HEK293 (cell line): ENCODE results near the gene LTK.

ENCODE experiments used
- CTCF ChIA-PET: fragments of 350-600 bp; formaldehyde crosslinking; extraction: SDS; loops from one replicate; lab custom pipeline; 2021; ENCODE audit warnings: antibody characterized with exemption; lab: Yijun Ruan, JAX
- POLR2A ChIA-PET: fragments of 300-600 bp; formaldehyde crosslinking; extraction: SDS; loops from one replicate; lab custom pipeline; 2020; ENCODE audit warnings: antibody characterized with exemption, inconsistent platforms; lab: Yijun Ruan, JAX
- H3K27ac ChIP-seq: fragments of 200-500 bp; sonication (Bioruptor generic); 2 replicates; pipeline ENCODE4 v1.5.1; 2014; ENCODE audit warnings: low read depth, low read length, control low read depth, inconsistent platforms; ENCODE audit errors: extremely low read depth
- H3K36me3 ChIP-seq, 2 experiments: fragments of 200-500 bp in 1 of 2; sonication (Bioruptor generic) in 1 of 2; 1 replicate in 1 of 2; 2 replicates in 1 of 2; pipeline ENCODE4 v1.5.1; 2014 to 2017; ENCODE audit warnings: inconsistent platforms in 2 of 2, low read length in 2 of 2; ENCODE audit not compliant: control insufficient read depth in 2 of 2, insufficient read depth in 1 of 2
- H3K4me1 ChIP-seq: fragments of 200-500 bp; sonication (Bioruptor generic); 2 replicates; pipeline ENCODE4 v1.5.1; 2014; ENCODE audit warnings: mild to moderate bottlenecking, low read length, inconsistent platforms; ENCODE audit not compliant: control insufficient read depth, insufficient read depth
- H3K4me3 ChIP-seq: 2 replicates; pipeline ENCODE4 v1.5.1; 2011; ENCODE audit warnings: low read depth, mild to moderate bottlenecking, control low read depth, low read length, moderate library complexity
- H3K9me3 ChIP-seq: fragments of 200-500 bp; sonication (Bioruptor generic); 2 replicates; pipeline ENCODE4 v1.5.1; 2014; ENCODE audit warnings: low read depth, low read length, inconsistent platforms; ENCODE audit not compliant: control insufficient read depth, insufficient read depth
- GFI1B ChIP-seq: fragments of 450-650 bp; formaldehyde crosslinking; IDR thresholded peaks from 2 replicates; pipeline ENCODE4 v1.5.1; 2016; ENCODE audit warnings: missing biosample characterization, missing genetic modification characterization
- GLI2 ChIP-seq: fragments of 450-650 bp; formaldehyde crosslinking; IDR thresholded peaks from 2 replicates; pipeline ENCODE4; 2017; ENCODE audit warnings: missing biosample characterization, missing genetic modification characterization, low read depth, borderline replicate concordance
- GLIS1 ChIP-seq: fragments of 450-650 bp; formaldehyde crosslinking; IDR thresholded peaks from 2 replicates; pipeline ENCODE4 v1.5.1; 2016; ENCODE audit warnings: missing biosample characterization, missing genetic modification characterization
- MZF1 ChIP-seq: fragments of 450-650 bp; formaldehyde crosslinking; IDR thresholded peaks from 2 replicates; pipeline ENCODE4 v1.5.1; 2017; ENCODE audit warnings: missing biosample characterization, missing genetic modification characterization, borderline replicate concordance
- PRDM4 ChIP-seq: fragments of 450-650 bp; formaldehyde crosslinking; IDR thresholded peaks from 2 replicates; pipeline ENCODE4 v1.5.1; 2017; ENCODE audit warnings: missing biosample characterization, missing genetic modification characterization
- SALL2 ChIP-seq: fragments of 450-650 bp; formaldehyde crosslinking; IDR thresholded peaks from 2 replicates; pipeline ENCODE4 v1.5.0; 2017; ENCODE audit warnings: missing biosample characterization, mild to moderate bottlenecking, missing genetic modification characterization, borderline replicate concordance
- SCRT1 ChIP-seq: fragments of 450-650 bp; formaldehyde crosslinking; IDR thresholded peaks from 2 replicates; pipeline ENCODE4 v1.5.1; 2016; ENCODE audit warnings: missing biosample characterization, missing genetic modification characterization, borderline replicate concordance
- TRIM28 ChIP-seq: IDR thresholded peaks from 2 replicates; pipeline ENCODE4 v1.6.1; 2011; ENCODE audit warnings: low read length, control low read depth, borderline replicate concordance
- ZNF292 ChIP-seq: fragments of 450-650 bp; formaldehyde crosslinking; IDR thresholded peaks from 2 replicates; pipeline ENCODE4 v1.5.1; 2016; ENCODE audit warnings: low read depth, missing biosample characterization, missing genetic modification characterization, borderline replicate concordance
- ZNF404 ChIP-seq: fragments of 450-650 bp; formaldehyde crosslinking; IDR thresholded peaks from 2 replicates; pipeline ENCODE4 v1.5.1; 2017; ENCODE audit warnings: missing biosample characterization, missing genetic modification characterization
- ZNF433 ChIP-seq: fragments of 450-650 bp; formaldehyde crosslinking; IDR thresholded peaks from 2 replicates; pipeline ENCODE4 v1.5.1; 2016; ENCODE audit warnings: missing biosample characterization, missing genetic modification characterization, low read depth
- ZNF548 ChIP-seq: fragments of 450-650 bp; formaldehyde crosslinking; IDR thresholded peaks from 2 replicates; pipeline ENCODE4 v1.5.1; 2016; ENCODE audit warnings: missing biosample characterization, missing genetic modification characterization
- ZSCAN4 ChIP-seq: fragments of 450-650 bp; formaldehyde crosslinking; IDR thresholded peaks from 2 replicates; pipeline ENCODE4 v1.5.1; 2017; ENCODE audit warnings: missing biosample characterization, missing genetic modification characterization
- TF ChIP-seq, protein P1 (sequence below): fragments of 450-650 bp; formaldehyde crosslinking; conservative IDR thresholded peaks from 2 replicates; pipeline ENCODE4 v1.5.1; 2016; ENCODE audit warnings: low read depth, missing biosample characterization, missing genetic modification characterization
- TF ChIP-seq, protein P2 (sequence below): IDR thresholded peaks from 2 replicates; pipeline ENCODE4 v1.6.1; 2011; ENCODE audit warnings: mild to moderate bottlenecking, low read depth, low read length, borderline replicate concordance
- TF ChIP-seq, protein P3 (sequence below): fragments of 450-650 bp; formaldehyde crosslinking; IDR thresholded peaks from 2 replicates; pipeline ENCODE4 v1.5.1; 2016; ENCODE audit warnings: missing biosample characterization, missing genetic modification characterization
- TF ChIP-seq, protein P4 (sequence below): fragments of 450-650 bp; formaldehyde crosslinking; optimal IDR thresholded peaks from 2 replicates; pipeline ENCODE3; 2016; ENCODE audit warnings: missing biosample characterization, mild to moderate bottlenecking, missing genetic modification characterization

Gene LTK

GRCh38 chr15:41504751-41505492 lies 8.7 kb downstream of the LTK start:
- Histone ChIP-seq H3K9me3 (no peaks in the 10 kb centered on the region), H3K4me1 (no peaks in the 10 kb centered on the region), H3K36me3 (no peaks in the 10 kb centered on the region), H3K4me3 (no peak overlapping the region), H3K27ac (no peak overlapping the region)
- POLR2A ChIA-PET: no interaction called here
- TF ChIP-seq, protein P1, sequence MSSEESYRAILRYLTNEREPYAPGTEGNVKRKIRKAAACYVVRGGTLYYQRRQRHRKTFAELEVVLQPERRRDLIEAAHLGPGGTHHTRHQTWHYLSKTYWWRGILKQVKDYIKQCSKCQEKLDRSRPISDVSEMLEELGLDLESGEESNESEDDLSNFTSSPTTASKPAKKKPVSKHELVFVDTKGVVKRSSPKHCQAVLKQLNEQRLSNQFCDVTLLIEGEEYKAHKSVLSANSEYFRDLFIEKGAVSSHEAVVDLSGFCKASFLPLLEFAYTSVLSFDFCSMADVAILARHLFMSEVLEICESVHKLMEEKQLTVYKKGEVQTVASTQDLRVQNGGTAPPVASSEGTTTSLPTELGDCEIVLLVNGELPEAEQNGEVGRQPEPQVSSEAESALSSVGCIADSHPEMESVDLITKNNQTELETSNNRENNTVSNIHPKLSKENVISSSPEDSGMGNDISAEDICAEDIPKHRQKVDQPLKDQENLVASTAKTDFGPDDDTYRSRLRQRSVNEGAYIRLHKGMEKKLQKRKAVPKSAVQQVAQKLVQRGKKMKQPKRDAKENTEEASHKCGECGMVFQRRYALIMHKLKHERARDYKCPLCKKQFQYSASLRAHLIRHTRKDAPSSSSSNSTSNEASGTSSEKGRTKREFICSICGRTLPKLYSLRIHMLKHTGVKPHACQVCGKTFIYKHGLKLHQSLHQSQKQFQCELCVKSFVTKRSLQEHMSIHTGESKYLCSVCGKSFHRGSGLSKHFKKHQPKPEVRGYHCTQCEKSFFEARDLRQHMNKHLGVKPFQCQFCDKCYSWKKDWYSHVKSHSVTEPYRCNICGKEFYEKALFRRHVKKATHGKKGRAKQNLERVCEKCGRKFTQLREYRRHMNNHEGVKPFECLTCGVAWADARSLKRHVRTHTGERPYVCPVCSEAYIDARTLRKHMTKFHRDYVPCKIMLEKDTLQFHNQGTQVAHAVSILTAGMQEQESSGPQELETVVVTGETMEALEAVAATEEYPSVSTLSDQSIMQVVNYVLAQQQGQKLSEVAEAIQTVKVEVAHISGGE (tag by site-specific recombination): no peak
- TF ChIP-seq, protein P2, sequence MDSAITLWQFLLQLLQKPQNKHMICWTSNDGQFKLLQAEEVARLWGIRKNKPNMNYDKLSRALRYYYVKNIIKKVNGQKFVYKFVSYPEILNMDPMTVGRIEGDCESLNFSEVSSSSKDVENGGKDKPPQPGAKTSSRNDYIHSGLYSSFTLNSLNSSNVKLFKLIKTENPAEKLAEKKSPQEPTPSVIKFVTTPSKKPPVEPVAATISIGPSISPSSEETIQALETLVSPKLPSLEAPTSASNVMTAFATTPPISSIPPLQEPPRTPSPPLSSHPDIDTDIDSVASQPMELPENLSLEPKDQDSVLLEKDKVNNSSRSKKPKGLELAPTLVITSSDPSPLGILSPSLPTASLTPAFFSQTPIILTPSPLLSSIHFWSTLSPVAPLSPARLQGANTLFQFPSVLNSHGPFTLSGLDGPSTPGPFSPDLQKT: no peak
- TF ChIP-seq GLIS1: peak; percentile 58; the same call in 1 of the 2 replicates
- CTCF ChIA-PET: no interaction called here

GRCh38 chr15:41503669-41504010 lies 10.0 kb downstream of the LTK start:
- Histone ChIP-seq H3K4me1 (no peaks in the 10 kb centered on the region), H3K27ac (no peak overlapping the region), H3K4me3 (no peak overlapping the region), H3K9me3 (no peaks in the 10 kb centered on the region), H3K36me3 (no peaks in the 10 kb centered on the region)
- CTCF ChIA-PET: no interaction called here
- POLR2A ChIA-PET: no interaction called here
- TF ChIP-seq ZNF404 (tag by site-specific recombination) (no peak), GLI2 (tag by site-specific recombination) (no peak), TRIM28 (no peak), MZF1 (tag by site-specific recombination) (no peak), SALL2 (tag by site-specific recombination) (no peak), SCRT1 (tag by site-specific recombination) (no peak), GFI1B (tag by site-specific recombination) (no peak), ZSCAN4 (tag by site-specific recombination) (no peak), ZNF292 (tag by site-specific recombination) (no peak), ZNF433 (tag by site-specific recombination) (no peak), ZNF548 (no peak), PRDM4 (no peak)
- TF ChIP-seq, protein P3, sequence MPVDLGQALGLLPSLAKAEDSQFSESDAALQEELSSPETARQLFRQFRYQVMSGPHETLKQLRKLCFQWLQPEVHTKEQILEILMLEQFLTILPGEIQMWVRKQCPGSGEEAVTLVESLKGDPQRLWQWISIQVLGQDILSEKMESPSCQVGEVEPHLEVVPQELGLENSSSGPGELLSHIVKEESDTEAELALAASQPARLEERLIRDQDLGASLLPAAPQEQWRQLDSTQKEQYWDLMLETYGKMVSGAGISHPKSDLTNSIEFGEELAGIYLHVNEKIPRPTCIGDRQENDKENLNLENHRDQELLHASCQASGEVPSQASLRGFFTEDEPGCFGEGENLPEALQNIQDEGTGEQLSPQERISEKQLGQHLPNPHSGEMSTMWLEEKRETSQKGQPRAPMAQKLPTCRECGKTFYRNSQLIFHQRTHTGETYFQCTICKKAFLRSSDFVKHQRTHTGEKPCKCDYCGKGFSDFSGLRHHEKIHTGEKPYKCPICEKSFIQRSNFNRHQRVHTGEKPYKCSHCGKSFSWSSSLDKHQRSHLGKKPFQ (tag by site-specific recombination): no peak
- TF ChIP-seq, protein P2: no peak
- TF ChIP-seq, protein P4, sequence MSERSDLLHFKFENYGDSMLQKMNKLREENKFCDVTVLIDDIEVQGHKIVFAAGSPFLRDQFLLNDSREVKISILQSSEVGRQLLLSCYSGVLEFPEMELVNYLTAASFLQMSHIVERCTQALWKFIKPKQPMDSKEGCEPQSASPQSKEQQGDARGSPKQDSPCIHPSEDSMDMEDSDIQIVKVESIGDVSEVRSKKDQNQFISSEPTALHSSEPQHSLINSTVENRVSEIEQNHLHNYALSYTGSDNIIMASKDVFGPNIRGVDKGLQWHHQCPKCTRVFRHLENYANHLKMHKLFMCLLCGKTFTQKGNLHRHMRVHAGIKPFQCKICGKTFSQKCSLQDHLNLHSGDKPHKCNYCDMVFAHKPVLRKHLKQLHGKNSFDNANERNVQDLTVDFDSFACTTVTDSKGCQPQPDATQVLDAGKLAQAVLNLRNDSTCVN (tag by site-specific recombination): no peak
